HG02759 (cell line): Measurements from ENCODE around the gene IL17RE.

ENCODE experiments used
- ATAC-seq: cut with Tn5 transposase; IDR thresholded peaks from one replicate; pipeline ENCODE4 v1.9.1; 2021; ENCODE audit warnings: mild to moderate bottlenecking, moderate library complexity; ENCODE audit not compliant: unreplicated experiment

The IL17RE gene

DNA sequence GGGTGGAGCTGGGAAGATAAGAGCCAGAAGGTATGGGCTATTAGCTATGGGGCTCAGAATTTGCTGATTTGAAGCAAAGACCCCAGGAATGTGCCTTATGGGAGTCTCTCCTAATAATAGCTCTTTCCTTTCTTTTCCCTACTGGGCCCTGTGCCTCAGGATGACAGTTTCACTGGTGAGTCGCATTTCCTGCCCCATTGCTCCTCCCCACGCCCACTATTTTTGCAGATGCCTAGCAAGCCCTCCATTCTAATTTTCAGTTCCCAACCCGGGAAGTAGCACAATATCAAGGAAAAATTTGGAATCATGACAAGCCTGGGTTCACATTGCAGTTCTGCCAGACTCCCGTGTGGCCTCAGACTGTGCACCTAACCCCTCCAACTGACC is 583 bp downstream of the IL17RE start:
- ATAC-seq: no peak

DNA sequence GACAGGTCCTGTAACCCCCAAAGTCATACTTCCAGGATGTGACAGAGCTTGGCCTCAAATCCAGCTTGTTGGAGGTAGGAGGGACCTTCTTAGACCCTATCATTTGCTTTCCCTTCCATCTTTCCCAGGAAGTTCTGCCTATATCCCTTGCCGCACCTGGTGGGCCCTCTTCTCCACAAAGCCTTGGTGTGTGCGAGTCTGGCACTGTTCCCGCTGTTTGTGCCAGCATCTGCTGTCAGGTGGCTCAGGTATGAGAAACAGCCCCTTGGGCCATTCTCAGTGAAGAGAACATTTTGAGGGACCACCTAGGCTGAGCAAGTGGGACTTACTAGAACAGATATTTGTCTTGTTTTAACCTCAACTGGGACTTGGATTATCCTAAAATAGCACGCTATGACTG is 1.3 kb downstream of the IL17RE start:
- ATAC-seq: no peak

DNA sequence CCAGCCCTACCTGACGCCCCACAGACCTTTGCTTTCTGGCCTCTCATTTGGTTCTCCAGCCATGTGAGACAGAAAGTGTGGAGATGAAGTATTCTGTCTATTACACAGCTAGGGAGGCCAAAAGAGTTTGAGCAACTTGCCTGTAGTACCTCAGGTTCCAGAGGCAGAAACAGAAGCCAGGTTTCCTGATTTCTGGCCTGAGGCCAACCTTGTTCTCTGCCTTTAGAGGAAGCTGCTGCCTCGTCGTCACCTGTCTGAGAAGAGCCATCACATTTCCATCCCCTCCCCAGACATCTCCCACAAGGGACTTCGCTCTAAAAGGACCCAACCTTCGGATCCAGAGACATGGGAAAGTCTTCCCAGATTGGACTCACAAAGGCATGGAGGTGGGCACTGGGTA is 3.8 kb downstream of the IL17RE start:
- no peak for ATAC-seq

DNA sequence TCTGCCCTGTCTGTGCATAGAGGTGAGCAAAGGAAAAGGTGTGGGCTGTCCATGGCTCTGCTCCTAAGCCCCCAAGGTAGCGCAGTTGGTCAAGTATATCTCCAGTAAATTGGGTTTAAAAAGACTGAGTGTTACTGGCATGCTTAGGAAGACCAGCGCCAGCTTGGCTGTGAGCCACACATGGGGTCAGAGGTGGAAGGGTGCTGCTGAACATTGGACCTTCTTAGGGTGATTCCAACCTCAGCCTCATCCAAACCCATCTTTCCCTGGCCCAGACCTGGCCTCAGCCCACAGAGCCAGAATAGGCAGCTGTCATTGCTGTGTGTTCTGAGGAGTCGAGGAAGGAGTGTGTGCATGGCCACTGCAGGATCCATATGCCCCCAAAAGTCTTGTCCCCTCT is 5.6 kb downstream of the IL17RE start:
- ATAC-seq: no peak

DNA sequence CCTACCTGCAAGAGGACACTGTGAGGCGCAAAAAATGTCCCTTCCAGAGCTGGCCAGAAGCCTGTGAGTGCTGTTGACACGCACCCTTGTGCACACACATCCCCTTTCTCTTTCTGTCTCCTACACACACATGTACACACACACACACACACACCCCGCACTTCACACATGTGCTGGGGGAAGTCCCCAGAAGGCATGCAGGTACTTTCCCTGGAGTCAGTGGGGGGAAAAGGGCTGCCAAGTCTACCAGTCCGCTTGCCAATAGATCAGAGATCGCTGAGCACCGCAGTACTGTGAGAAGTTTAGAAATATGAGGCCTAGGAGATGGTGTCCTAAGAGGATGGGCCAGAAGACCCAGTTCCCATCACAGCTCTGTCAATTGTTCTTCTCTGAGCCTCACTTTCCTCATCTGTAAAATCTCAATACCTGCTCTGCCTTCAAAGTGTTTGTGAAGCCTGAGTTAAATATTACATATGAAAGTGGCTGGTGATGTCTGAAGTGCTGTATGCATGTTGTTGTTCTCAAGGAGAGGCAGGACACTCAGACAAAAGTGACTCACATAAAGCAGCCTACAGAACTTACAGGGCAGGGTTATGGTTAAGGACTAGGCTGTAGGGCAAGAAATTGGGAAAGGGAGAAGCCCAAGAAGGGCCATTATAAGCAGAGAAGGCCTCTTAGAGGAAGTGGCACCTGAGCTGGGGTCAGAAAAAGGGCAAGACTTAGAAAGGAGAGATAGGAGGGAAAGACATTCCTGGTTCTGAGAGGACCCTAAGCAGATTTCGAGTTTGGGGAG is 6.8 kb downstream of the IL17RE start:
- ATAC-seq: no peak

DNA sequence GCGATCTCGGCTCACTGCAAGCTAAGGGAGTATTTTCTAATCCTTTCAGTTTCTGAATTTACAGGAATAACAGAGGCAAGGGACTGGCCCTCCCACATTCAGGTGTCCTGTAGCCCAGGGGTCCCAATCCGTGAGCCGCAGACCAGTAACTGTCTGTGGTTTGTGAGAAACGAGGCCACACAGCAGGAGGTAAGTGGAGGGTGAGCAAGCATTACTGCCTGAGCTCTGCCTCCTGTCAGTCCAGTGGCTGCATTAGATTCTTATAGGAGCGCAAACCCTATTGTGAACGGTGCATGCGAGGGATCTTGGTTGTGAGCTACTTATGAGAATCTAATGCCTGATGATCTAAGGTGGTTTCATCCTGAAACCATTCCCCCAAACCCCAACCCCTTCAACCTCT is 9.2 kb downstream of the IL17RE start:
- no peak for ATAC-seq

DNA sequence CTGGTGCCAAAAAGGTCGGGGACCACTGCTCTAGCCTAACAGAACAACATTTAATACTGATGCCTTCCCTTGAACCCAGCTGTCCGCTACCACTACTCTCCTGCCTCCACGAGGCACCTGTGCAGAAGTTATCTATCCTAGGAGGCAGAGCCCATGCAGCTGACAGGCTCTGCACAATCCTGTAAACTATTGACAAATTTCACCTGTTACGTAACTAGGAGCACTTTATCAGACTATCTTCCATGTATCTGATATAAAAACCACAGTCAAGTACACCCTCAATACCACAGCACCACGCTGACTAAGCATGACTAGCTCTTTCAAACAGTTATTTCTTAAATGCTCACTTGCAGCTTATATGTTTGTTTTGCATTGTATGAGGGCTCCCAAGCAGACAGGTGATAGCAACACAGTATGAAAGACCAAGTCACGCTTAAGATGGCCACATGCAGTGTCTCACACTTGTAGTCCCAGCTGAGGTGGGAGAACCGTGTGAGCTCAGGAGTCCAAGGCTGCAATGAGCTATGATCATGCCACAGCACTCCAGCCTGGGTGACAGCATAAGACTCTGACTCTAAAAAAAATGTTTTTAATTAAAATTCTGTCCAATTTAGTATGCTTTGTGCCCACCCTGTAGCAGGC is 9.8 kb downstream of the IL17RE start:
- no peak for ATAC-seq

DNA sequence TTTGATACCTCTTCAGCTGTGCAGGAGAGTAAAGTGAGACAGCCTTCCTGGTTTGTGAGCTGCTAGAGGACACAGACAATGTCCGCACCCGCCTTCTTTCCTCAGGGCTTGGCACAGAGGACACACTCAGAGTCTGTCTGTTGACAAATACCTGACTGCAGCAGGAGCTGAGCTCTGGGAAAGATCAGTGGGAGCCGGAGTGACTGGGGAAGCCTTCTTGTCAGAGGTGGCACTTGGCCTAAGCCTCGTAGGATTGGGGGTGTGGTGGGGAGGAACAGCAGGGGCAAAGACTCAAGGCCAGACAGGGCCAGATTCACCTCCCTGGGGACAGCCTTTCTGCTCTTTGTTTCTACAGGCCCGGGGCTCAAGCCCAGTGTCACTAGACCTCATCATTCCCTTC is 11.0 kb downstream of the IL17RE start:
- no peak for ATAC-seq

DNA sequence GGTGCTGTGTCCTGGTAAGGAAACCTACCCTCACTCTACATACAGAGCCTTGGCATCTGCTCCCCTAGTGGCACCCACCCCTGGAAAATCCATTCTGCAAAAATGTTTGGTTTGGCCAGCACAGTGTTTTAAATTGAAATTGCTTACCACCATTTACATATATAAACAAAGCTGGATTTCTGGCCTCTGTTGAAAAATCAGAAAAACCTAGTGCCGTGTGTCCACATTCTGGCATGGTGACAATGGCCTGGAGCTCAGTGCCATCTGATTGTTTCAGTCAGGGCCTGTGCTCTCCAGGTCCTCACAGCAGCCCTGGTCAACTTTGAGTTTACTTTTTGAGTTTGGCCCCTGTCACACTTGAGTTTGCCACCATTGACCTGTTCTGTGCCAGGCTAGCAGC is 11.4 kb downstream of the IL17RE start:
- no peak for ATAC-seq

DNA sequence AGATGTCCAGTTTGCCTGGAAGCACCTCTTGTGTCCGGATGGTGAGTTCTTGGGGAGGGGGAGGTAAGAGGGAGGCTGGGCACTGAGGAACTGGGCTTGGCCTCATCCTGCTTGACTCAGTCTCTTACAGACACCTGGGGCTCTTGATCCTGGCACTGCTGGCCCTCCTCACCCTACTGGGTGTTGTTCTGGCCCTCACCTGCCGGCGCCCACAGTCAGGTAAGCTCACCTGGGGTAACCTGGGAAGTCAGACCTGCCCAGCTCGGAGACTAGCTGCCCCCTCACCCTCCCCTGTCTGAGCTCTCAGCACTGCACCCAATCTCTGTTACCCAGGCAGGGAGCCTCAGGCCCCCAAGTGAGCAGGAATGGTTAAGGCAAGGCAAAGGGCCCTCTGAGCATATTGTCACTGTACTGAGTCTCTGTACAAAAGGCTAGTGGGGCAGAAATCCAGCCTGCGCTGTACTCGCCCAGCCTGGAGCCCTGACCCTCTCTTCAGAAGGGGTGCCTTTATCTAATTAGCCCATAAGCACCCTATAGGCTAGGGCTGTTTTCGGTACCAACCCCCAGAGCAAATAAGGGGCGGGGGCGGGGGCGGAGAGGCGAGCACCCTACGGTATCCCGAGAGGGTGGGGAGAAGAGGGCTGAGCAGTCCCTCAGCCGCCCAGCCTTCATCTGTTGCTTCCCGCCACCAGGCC is 12.1 kb downstream of the IL17RE start:
- ATAC-seq: peak; percentile 36

DNA sequence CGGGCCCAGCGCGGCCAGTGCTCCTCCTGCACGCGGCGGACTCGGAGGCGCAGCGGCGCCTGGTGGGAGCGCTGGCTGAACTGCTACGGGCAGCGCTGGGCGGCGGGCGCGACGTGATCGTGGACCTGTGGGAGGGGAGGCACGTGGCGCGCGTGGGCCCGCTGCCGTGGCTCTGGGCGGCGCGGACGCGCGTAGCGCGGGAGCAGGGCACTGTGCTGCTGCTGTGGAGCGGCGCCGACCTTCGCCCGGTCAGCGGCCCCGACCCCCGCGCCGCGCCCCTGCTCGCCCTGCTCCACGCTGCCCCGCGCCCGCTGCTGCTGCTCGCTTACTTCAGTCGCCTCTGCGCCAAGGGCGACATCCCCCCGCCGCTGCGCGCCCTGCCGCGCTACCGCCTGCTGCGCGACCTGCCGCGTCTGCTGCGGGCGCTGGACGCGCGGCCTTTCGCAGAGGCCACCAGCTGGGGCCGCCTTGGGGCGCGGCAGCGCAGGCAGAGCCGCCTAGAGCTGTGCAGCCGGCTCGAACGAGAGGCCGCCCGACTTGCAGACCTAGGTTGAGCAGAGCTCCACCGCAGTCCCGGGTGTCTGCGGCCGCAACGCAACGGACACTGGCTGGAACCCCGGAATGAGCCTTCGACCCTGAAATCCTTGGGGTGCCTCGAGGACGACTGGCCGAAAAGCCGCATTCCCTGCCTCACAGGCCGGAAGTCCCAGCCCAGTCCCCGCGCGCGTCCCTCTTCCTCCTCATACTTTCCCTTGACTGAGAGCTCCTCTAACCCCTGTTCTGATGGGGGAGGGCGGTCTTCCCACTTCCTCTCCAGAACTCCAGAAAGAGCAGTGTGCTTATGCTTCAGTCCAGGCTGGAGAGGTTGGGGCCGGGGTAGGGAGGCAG is 12.8 kb downstream of the IL17RE start:
- ATAC-seq: peak; percentile 54

DNA sequence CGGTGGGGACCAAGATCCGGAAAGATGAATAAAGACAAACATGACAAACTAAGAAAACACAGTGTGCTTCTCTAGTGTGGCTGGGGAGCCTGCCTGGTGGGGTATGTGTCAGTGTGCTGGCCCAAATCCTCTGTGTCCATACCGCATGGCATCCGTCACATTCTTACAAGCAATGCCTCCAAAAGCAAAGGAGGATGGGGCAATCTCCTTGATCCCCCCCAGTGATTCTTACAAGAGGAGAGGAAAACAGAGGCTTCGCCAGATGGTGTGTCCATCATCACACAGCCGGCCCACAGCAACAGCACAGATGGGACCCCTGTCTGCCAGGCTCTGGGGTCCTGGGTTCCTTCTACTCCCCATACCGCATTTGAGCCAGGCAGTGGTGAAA is 13.7 kb downstream of the IL17RE start:
- ATAC-seq: no peak

DNA sequence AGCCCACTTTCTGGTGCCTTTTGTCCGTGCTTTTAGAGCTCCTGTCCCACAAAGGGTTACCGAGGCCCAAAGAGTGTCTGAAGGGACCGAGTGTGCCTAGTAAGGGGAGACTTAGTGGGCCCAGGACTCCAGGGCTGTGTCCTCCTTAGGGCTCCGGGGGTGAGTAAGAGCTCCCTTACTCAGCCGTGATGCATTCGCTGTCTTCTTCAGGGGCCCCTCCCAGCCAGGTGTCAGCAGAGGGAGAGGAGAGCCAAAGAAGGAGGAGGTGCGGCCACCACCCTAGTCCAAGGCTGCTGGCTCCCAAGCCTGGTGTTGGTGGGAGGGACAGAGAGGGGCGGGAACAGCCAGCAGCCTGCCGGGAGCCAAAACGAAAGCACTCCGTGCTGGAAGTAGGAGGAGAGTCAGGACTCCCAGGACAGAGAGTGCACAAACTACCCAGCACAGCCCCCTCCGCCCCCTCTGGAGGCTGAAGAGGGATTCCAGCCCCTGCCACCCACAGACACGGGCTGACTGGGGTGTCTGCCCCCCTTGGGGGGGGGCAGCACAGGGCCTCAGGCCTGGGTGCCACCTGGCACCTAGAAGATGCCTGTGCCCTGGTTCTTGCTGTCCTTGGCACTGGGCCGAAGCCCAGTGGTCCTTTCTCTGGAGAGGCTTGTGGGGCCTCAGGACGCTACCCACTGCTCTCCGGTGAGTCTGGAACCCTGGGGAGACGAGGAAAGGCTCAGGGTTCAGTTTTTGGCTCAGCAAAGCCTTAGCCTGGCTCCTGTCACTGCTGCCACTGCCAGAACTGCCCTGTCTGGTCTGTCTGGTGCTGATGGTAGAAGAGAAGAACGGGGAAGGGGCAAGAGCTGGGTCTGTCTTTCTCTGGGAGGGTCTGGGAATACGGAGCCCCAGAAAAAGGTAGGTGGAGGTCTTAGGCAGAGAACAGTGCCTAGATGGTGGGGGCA is 14.4 kb downstream of the IL17RE start, which contains the start of gene IL17RC:
TSS of gene IL17RC (plus strand) at position 365 of the 947 bp plus-strand sequence. CDS start at position 583, 218 bp downstream.
- ATAC-seq: no peak

DNA sequence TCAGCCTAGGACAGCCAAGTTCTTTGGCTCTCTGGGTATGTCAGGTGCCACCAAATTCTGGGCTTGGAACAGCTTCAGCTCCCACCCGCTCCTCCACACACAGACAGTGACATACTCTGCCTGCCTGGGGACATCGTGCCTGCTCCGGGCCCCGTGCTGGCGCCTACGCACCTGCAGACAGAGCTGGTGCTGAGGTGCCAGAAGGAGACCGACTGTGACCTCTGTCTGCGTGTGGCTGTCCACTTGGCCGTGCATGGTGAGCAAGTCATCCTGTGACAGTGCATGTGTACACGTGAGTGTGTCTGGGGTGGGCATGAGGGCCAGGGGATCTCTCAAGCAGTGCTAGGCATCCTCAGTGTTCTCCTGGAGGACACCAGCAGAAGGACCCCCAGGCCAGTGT is 15.2 kb downstream of the IL17RE start:
- no peak for ATAC-seq

DNA sequence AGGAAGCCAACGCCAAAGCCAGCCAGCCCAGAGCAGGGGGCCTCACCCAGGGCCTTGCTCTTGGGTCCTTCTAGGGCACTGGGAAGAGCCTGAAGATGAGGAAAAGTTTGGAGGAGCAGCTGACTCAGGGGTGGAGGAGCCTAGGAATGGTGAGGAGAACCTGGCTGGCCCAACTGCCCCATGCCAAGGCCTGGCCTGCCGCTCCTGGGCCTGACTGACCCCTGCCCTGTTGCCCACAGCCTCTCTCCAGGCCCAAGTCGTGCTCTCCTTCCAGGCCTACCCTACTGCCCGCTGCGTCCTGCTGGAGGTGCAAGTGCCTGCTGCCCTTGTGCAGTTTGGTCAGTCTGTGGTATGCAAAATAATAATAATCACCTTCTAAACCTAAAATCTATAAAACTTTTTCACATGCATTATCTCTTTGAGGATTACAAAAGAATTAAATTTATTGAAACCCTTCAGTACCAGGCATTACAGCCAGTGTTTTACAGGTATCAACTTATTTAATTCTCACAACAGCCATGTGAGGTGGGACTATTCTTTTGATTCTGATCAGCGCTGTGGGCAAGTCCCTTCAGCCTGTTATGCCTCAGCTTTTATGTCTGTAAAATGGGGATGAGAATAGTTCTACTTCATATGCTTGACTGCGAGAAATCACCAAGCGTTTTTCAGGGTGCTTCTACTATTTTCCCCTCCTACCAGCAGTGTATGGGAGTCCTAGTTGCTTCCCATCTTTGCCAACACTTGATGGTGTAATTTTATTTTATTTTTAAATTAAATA is 15.8 kb downstream of the IL17RE start:
- ATAC-seq: no peak

DNA sequence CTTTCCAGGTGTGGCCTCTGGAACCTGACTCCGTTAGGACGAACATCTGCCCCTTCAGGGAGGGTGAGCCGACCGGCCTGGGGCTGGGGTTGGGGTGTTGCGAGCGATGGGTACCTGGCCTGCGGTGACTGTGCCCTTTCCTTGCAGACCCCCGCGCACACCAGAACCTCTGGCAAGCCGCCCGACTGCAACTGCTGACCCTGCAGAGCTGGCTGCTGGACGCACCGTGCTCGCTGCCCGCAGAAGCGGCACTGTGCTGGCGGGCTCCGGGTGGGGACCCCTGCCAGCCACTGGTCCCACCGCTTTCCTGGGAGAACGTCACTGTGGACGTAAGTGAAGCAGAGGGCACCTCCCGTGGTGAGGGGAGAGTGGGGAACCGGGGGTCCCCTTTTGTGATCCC is 25.5 kb downstream of the IL17RE start:
- ATAC-seq: no peak

DNA sequence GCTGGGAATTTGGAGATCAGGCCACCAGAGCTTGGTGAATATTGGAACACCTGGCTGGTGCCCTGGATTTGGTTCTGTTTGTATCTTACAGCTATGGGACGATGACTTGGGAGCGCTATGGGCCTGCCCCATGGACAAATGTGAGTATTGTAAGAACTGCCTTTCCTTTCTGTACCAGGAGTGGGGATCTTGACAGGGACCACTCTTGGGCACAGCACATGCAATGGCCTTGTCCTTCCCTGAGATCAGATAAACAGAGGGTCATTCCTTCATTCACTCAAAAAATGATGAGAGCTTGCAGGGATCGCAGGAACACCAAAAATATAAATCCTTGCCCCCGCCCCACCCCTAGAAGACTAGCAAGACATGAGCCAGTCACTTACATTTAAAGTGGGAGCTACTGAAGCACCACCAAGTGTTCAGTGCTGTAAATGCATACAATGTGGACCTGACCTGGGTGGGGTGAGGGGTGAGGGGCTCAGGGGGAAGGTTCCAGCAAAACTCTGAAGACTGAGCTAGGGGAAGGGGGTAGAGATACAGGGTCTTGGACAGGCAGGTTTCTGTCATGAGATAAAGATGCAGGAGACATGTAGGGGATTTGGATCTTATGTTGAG is 28.3 kb downstream of the IL17RE start:
- ATAC-seq: no peak

DNA sequence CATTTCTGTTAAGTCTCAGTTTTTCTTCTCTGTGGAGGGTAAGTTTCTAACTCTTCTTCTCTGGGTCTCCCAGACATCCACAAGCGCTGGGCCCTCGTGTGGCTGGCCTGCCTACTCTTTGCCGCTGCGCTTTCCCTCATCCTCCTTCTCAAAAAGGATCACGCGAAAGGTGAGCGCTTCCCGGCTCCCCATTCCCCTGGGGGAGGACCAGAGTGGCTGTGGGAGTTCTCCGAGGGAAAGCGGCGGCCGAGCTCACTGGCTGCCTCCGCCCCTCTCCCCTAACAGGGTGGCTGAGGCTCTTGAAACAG is 29.8 kb downstream of the IL17RE start:
- ATAC-seq: no peak
